C4-2B (cell line): ENCODE data around the gene GOLT1A.

ENCODE experiments used
- H3K27ac ChIP-seq: fragments of 450-650 bp; 2 replicates; pipeline ENCODE4 v1.5.1; 2017
- ZFX ChIP-seq: fragments of 450-650 bp; IDR thresholded peaks from 2 replicates; pipeline ENCODE4 v1.6.1; 2017
- TF ChIP-seq, protein P1 (sequence below): fragments of 450-650 bp; conservative IDR thresholded peaks from 2 replicates; pipeline ENCODE4 v1.5.1; 2017; ENCODE audit warnings: mild to moderate bottlenecking

GOLT1A gene

DNA sequence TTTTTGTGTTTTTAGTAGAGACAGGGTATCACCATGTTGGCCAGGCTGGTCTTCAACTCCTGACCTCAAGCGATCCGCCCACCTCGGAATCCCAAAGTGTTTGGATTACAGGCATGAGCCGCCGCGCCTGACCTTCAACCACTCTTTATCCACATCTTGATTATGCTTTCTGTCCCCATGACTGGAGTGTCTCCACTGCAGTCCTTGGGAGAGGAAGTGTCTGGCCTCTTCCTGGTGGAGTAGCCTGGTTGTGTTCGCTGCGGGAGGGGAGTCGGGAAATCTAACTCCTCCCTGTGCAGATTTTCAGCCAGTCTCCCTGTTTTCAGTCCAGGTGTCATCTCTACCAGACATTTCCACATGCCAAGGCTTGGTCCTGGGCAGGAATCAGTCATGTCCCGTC, 27.2 kb downstream of the GOLT1A start:
- TF ChIP-seq, protein P1, sequence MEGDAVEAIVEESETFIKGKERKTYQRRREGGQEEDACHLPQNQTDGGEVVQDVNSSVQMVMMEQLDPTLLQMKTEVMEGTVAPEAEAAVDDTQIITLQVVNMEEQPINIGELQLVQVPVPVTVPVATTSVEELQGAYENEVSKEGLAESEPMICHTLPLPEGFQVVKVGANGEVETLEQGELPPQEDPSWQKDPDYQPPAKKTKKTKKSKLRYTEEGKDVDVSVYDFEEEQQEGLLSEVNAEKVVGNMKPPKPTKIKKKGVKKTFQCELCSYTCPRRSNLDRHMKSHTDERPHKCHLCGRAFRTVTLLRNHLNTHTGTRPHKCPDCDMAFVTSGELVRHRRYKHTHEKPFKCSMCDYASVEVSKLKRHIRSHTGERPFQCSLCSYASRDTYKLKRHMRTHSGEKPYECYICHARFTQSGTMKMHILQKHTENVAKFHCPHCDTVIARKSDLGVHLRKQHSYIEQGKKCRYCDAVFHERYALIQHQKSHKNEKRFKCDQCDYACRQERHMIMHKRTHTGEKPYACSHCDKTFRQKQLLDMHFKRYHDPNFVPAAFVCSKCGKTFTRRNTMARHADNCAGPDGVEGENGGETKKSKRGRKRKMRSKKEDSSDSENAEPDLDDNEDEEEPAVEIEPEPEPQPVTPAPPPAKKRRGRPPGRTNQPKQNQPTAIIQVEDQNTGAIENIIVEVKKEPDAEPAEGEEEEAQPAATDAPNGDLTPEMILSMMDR = no peak
- TF ChIP-seq ZFX = no peak
- H3K27ac ChIP-seq = no peak overlapping the region

DNA sequence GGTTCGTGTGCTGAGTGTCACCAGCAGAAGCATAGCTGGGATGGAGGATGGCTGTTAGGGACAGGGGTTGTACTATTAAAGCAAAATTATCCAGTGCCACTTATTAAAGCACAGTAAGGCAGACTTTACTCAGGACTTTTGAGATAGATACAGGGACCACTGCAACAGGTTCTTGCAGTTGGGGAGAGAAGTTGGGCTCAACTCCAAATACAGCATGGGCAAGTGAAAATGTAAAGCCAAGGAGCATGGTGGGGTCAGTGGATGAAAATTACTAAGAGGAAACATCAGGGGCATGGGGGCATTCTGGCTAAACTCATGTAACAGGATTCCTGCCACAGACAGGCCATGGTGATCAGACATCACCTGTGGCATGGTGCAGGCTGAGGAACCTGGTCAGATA, 32.7 kb downstream of the GOLT1A start:
- H3K27ac ChIP-seq = no peak overlapping the region
- no peak for TF ChIP-seq ZFX
- TF ChIP-seq, protein P1 = no peak

DNA sequence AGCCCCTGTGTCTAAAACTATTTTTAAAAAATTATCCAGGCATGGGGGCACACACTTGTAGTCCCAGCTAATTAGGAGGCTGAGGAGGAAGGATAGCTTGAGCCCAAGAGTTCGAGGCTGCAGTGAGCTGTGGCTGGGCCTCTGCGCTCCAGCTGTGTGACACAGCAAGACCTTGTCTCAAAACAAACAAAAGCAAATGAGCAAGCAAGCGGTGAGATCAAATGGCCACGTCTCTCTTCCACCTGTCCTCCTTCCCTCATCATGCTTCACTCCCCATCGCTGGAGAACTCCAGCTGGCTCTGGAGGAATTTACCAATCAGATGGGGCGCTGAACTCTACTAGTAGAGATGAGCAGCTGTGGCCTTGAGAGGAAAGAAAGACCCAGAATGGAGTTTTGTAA, 33.7 kb downstream of the GOLT1A start:
- no peak overlapping the region for H3K27ac ChIP-seq
- TF ChIP-seq, protein P1 = no peak
- TF ChIP-seq ZFX = no peak

DNA sequence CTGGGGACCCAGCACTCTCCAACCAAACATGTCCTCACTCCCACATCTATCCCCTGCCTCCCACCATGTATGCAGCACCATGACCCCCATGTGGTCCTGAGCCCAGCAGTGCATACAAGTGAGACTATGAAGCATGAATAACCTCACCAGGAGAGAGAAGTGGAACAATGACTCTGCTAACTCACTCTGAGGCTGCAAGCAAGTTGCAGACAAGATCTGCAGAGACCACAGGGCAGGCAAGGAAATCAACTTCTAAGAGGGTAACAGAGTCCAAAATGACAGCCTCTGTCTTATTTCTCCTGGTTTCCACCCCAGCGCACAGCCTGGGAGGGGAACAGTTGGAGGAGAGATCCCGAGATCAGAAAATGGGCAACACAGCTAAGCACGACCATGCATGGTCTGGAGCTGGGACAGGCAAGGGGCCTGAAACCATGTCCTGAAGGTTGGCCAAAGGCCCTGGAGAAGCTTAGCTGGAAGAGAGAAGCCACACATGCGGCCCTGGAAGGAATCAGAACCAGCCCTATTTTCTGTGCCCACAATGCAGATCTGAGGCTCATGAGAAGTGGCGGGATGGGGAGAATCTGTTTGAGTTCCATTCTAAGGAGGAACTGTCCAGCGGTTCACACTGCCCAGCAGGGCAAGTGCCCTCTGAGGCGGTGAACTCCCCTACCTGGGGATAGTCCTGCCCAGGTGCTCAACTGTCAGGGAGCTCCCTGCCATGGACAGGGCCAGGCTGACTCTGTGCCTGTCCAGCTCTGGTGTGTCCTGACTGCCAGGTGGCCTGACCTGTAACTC, 35.1 kb downstream of the GOLT1A start:
- no peak for TF ChIP-seq ZFX
- TF ChIP-seq, protein P1 = no peak
- H3K27ac ChIP-seq = no peak overlapping the region

DNA sequence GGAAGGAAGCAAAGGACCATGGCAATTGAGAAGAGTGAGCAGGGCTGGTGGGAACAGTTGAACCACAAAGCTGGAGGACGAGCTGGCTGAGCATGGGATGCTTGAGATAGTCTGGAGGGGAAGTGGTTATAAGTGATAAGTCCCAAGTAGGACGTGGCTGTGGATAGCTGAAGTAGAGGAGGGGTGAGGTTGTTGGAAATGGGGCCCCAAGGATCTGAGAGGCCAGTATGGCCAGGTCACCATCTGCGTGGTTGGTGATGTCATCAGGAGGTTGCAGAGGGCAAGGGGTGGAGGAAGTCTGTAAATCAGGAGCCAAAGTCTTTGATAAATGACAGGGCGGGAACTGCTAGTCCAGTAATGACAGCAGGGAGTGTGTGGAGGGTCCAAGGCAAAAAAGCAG, 36.7 kb downstream of the GOLT1A start:
- TF ChIP-seq ZFX = no peak
- TF ChIP-seq, protein P1 = no peak
- H3K27ac ChIP-seq = no peak overlapping the region

DNA sequence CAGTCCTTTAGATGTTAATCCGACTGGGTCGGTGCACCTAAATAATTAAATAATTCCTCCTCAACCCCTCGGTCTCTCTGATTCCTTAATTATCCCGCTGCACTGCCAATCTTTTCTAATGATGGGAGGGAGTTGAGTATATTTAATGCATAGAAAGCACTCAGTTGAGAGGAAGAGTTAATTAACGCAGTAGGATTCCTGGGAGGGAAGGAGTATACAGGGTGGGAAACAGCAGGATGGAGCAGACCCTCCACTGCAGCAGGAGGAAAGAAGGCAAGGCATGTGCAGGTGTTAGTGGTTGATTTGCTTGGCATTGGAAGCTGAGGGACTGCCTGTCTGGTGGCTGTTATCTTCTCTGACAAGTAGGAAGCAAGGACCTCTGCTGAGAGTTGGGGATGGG, 37.7 kb downstream of the GOLT1A start:
- TF ChIP-seq ZFX = no peak
- TF ChIP-seq, protein P1 = no peak
- H3K27ac ChIP-seq = no peak overlapping the region

DNA sequence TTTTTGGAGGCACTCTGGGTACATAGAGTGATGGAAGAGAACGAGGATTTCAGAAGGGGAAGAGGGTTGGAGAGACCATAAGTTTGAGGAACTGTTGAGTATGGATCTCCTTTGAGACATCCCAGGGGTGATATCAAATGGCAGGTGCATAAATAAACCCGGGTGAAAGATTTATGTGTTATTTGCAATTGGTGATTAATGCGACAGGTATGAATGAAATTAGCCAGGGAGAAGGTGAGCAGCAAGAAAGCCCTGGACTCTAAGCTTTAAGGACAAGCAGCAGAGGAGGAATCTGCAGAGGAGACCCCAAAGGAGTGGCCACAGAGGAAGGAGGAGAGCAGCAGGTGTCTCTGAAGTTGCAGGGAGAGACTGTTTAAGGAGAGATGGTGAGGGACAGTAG, 38.8 kb downstream of the GOLT1A start:
- no peak for TF ChIP-seq ZFX
- TF ChIP-seq, protein P1 = no peak
- H3K27ac ChIP-seq = no peak overlapping the region
